HepG2 (cell line): ENCODE data around the gene SFI1. TPM values are rescaled to one million over a fixed set of nuclear protein-coding genes. Genes with fewer than 3 reads are reported as not detected.

Source experiments
- CEBPZ ChIP-seq: IDR thresholded peaks from 2 replicates; pipeline ENCODE4 v1.6.1; 2012; ENCODE audit warnings: low read length, improper control_type of control experiment
- GATA4 ChIP-seq: sonication (generic); IDR thresholded peaks from 2 replicates; pipeline ENCODE4 v1.6.1; 2016; ENCODE audit warnings: antibody characterized with exemption, low read depth, borderline replicate concordance
- KDM5B ChIP-seq: sonication (generic); formaldehyde crosslinking; IDR thresholded peaks from 2 replicates; pipeline ENCODE4 v1.4.0; 2020; ENCODE audit warnings: missing genetic modification reagents, mild to moderate bottlenecking, borderline replicate concordance
- MXD4 ChIP-seq: IDR thresholded peaks from 2 replicates; pipeline ENCODE4 v1.6.1; 2016; ENCODE audit warnings: mild to moderate bottlenecking, missing biosample characterization, missing genetic modification reagents
- NFE2L1 ChIP-seq: sonication (generic); formaldehyde crosslinking; IDR thresholded peaks from 2 replicates; pipeline ENCODE4 v1.4.0; 2020; ENCODE audit warnings: missing genetic modification reagents, mild to moderate bottlenecking, borderline replicate concordance
- PITX1 ChIP-seq: sonication (generic); formaldehyde crosslinking; IDR thresholded peaks from 2 replicates; pipeline ENCODE4 v1.5.1; 2020; ENCODE audit warnings: mild to moderate bottlenecking, missing genetic modification reagents
- POLR2A ChIP-seq, 2 experiments: IDR thresholded peaks; 2 replicates each; pipeline ENCODE4 v1.6.1; 2011; ENCODE audit warnings: low read depth in 2 of 2, low read length in 2 of 2, mild to moderate bottlenecking in 1 of 2, moderate library complexity in 1 of 2; ENCODE audit not compliant: insufficient read depth in 1 of 2
- POLR2AphosphoS5 ChIP-seq: IDR thresholded peaks from 2 replicates; pipeline ENCODE4 v1.6.1; 2012; ENCODE audit warnings: low read depth, low read length
- PPARG ChIP-seq: conservative IDR thresholded peaks from 2 replicates; pipeline ENCODE4 v1.6.1; 2016; ENCODE audit warnings: missing biosample characterization, missing genetic modification reagents
- SIX4 ChIP-seq: sonication (generic); formaldehyde crosslinking; IDR thresholded peaks from 2 replicates; pipeline ENCODE4 v1.4.0; 2020; ENCODE audit warnings: missing genetic modification reagents
- SMAD1 ChIP-seq: sonication (generic); formaldehyde crosslinking; IDR thresholded peaks from 2 replicates; pipeline ENCODE4 v1.4.0; 2020; ENCODE audit warnings: missing genetic modification reagents, low read depth, mild to moderate bottlenecking, borderline replicate concordance
- TFE3 ChIP-seq: IDR thresholded peaks from 2 replicates; pipeline ENCODE4 v1.6.1; 2016
- XBP1 ChIP-seq: sonication (generic); formaldehyde crosslinking; IDR thresholded peaks from 2 replicates; pipeline ENCODE4 v1.5.0; 2020; ENCODE audit warnings: missing genetic modification reagents
- ZBTB38 ChIP-seq: sonication (generic); formaldehyde crosslinking; IDR thresholded peaks from 2 replicates; pipeline ENCODE4 v1.5.1; 2020; ENCODE audit warnings: mild to moderate bottlenecking, missing genetic modification reagents
- ZEB1 ChIP-seq: IDR thresholded peaks from 2 replicates; pipeline ENCODE4 v1.6.1; 2012; ENCODE audit warnings: mild to moderate bottlenecking, low read depth, inconsistent platforms; ENCODE audit not compliant: insufficient replicate concordance
- ZNF350 ChIP-seq: sonication (generic); formaldehyde crosslinking; IDR thresholded peaks from 2 replicates; pipeline ENCODE4 v1.4.0; 2020; ENCODE audit warnings: mild to moderate bottlenecking, low read depth, missing genetic modification reagents, borderline replicate concordance
- ZNF605 ChIP-seq: sonication (generic); formaldehyde crosslinking; IDR thresholded peaks from 2 replicates; pipeline ENCODE4 v1.8.0; 2022; ENCODE audit warnings: mild to moderate bottlenecking, missing genetic modification reagents
- ZNF768 ChIP-seq: sonication (generic); formaldehyde crosslinking; IDR thresholded peaks from 2 replicates; pipeline ENCODE4 v1.4.0; 2020; ENCODE audit warnings: missing genetic modification reagents
- polyA plus RNA-seq, 8 experiments: library from polyadenylated mRNA; depleted of rRNA in 3 of 8; stranded (reverse) in 7 of 8; unstranded in 1 of 8; fragments of >200 nt; fragmentation: Illumina TruSeq in 4 of 8; extraction: Trizol in 4 of 8; gene quantifications; 2 replicates each; pipeline versions ENCODE4 v1.2.1 to v1.2.3, GENCODE V29; 2011 to 2016; ENCODE audit warnings: low read depth in 4 of 8, missing spikeins in 1 of 8, mixed read lengths in 1 of 8; ENCODE audit not compliant: insufficient read depth in 1 of 8
- total RNA-seq, 5 experiments: library from RNA; depleted of rRNA; stranded (reverse); fragments of >200 nt; fragmentation: Illumina TruSeq; extraction: Trizol; gene quantifications; 2 replicates each; pipeline ENCODE4 v1.2.3, GENCODE V29; 2016; ENCODE audit warnings: low read depth in 1 of 5
- TF ChIP-seq, protein P1 (sequence below): sonication (generic); formaldehyde crosslinking; IDR thresholded peaks from 2 replicates; pipeline ENCODE4 v1.5.0; 2020; ENCODE audit warnings: missing genetic modification reagents
- TF ChIP-seq, protein P2 (sequence below): IDR thresholded peaks from 2 replicates; pipeline ENCODE4 v1.6.1; 2016
- TF ChIP-seq, protein P3 (sequence below): sonication (generic); formaldehyde crosslinking; IDR thresholded peaks from 2 replicates; pipeline ENCODE4 v1.4.0; 2020; ENCODE audit warnings: missing genetic modification reagents

SFI1 gene
- total and polyA plus RNA-seq, 2 of the 13 experiments (the other 11 are each of a cell fraction or from before 2014, with no cell fraction given): 20.5 to 40.1 TPM

DNA sequence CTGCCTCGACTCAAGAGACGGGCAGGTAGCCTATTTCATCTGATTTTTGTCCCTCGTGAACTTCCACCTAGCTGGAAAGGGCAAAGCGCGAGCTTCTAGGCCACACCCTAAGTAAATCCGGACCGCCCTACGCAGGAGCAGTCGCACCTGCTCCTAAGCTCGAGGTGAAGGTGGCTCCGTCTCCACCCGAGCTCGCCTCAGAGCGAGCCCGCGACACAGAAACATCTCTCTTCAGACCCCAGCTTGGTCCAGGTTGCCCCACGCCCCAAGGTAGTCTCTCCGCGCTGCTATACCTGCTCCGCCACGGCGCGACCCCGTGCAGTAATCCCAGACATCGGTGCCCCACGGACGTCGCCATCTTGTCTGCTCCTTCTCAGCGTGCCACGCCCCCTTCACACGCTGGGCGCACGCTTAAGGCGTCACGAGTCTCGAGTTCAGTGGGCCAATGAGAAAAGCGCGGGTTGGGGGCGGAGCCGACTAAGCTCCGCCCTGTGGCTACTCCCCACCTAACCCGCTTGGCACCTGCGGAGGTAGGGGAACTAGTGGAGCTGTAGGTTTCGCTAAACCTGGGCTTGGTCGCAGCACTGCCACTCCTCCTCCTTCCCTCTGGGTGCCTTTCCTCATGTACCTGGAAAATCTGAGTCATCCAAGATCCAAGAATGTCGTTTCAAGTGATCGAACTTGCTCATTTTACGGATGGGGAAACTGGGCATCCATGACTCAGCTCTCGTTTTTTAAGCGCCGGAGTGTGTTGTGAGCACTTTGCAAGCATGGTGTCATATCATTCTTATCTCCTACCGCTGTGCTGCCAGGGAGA is 165.7 kb downstream of the SFI1 start, which contains the start of gene PISD (continued):
- TF ChIP-seq ZEB1 (peak; percentile 81), KDM5B (CRISPR knock-in tag) (no peak; the same call in 1 of the 2 replicates), XBP1 (CRISPR knock-in tag) (no peak), MXD4 (peak; percentile 91; the same call in 1 of the 2 replicates), CEBPZ (no peak), ZNF768 (CRISPR knock-in tag) (peak; percentile 45; the same call in 1 of the 2 replicates), POLR2AphosphoS5 (peak; percentile 92), ZNF605 (peak; percentile 87; the same call in 1 of the 2 replicates), GATA4 (peak; percentile 64; the same call in 1 of the 2 replicates), POLR2A (IDR thresholded peaks at IDR 0.05; ENCODE audit: insufficient read depth in 1 of 2, low read depth in 2 of 2, low read length in 2 of 2) (peak; percentile 90), PPARG (CRISPR knock-in tag) (peak; percentile 94), ZBTB38 (CRISPR knock-in tag) (peak; percentile 66; the same call in 1 of the 2 replicates), NFE2L1 (CRISPR knock-in tag) (0 out of 2 replicates have a peak, but pooled peaks have one; percentile 11), SMAD1 (no peak), ZNF350 (peak; percentile 73), TFE3 (0 out of 2 replicates have a peak, but pooled peaks have one; percentile 45), SIX4 (CRISPR knock-in tag) (peak; percentile 13; the same call in 1 of the 2 replicates), PITX1 (CRISPR knock-in tag) (peak; percentile 81; the same call in 1 of the 2 replicates)
- TF ChIP-seq, protein P1, sequence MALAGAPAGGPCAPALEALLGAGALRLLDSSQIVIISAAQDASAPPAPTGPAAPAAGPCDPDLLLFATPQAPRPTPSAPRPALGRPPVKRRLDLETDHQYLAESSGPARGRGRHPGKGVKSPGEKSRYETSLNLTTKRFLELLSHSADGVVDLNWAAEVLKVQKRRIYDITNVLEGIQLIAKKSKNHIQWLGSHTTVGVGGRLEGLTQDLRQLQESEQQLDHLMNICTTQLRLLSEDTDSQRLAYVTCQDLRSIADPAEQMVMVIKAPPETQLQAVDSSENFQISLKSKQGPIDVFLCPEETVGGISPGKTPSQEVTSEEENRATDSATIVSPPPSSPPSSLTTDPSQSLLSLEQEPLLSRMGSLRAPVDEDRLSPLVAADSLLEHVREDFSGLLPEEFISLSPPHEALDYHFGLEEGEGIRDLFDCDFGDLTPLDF (CRISPR knock-in tag): no peak
- TF ChIP-seq, protein P2, sequence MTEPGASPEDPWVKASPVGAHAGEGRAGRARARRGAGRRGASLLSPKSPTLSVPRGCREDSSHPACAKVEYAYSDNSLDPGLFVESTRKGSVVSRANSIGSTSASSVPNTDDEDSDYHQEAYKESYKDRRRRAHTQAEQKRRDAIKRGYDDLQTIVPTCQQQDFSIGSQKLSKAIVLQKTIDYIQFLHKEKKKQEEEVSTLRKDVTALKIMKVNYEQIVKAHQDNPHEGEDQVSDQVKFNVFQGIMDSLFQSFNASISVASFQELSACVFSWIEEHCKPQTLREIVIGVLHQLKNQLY: peak; percentile 44; the same call in 1 of the 2 replicates
- TF ChIP-seq, protein P3, sequence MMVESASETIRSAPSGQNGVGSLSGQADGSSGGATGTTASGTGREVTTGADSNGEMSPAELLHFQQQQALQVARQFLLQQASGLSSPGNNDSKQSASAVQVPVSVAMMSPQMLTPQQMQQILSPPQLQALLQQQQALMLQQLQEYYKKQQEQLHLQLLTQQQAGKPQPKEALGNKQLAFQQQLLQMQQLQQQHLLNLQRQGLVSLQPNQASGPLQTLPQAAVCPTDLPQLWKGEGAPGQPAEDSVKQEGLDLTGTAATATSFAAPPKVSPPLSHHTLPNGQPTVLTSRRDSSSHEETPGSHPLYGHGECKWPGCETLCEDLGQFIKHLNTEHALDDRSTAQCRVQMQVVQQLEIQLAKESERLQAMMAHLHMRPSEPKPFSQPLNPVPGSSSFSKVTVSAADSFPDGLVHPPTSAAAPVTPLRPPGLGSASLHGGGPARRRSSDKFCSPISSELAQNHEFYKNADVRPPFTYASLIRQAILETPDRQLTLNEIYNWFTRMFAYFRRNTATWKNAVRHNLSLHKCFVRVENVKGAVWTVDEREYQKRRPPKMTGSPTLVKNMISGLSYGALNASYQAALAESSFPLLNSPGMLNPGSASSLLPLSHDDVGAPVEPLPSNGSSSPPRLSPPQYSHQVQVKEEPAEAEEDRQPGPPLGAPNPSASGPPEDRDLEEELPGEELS (CRISPR knock-in tag): 0 out of 2 replicates have a peak, but pooled peaks have one; percentile 20
